Ishikawa (cell line): ENCODE results near the gene C17orf114.
A peak's percentile ranks its signal among the peaks of the same experiment; 100 is the strongest.

Source experiments
- CEBPB ChIP-seq: IDR thresholded peaks from 2 replicates; pipeline ENCODE4 v1.6.1; 2012
- CREB1 ChIP-seq: IDR thresholded peaks from 2 replicates; pipeline ENCODE4 v1.6.1; 2012; ENCODE audit warnings: low read depth
- EGR1 ChIP-seq: IDR thresholded peaks from 2 replicates; pipeline ENCODE4 v1.6.1; 2012
- EP300 ChIP-seq: IDR thresholded peaks from 2 replicates; pipeline ENCODE4 v1.6.1; 2012; ENCODE audit warnings: borderline replicate concordance
- FOXM1 ChIP-seq: IDR thresholded peaks from 2 replicates; pipeline ENCODE4 v1.6.1; 2012; ENCODE audit warnings: low read depth, borderline replicate concordance
- NFIC ChIP-seq: IDR thresholded peaks from 2 replicates; pipeline ENCODE4 v1.6.1; 2012
- RAD21 ChIP-seq: IDR thresholded peaks from 2 replicates; pipeline ENCODE4 v1.6.1; 2012; ENCODE audit warnings: low read depth
- TAF1 ChIP-seq: IDR thresholded peaks from 2 replicates; pipeline ENCODE4 v1.6.1; 2012; ENCODE audit warnings: low read depth, mild to moderate bottlenecking
- TCF12 ChIP-seq: IDR thresholded peaks from 2 replicates; pipeline ENCODE4 v1.6.1; 2012; ENCODE audit warnings: low read depth
- TEAD4 ChIP-seq: IDR thresholded peaks from 2 replicates; pipeline ENCODE4 v1.6.1; 2012
- YY1 ChIP-seq: IDR thresholded peaks from 2 replicates; pipeline ENCODE4 v1.6.1; 2012; ENCODE audit warnings: low read depth
- ZBTB7A ChIP-seq: IDR thresholded peaks from 2 replicates; pipeline ENCODE4 v1.6.1; 2012; ENCODE audit warnings: low read depth
- TF ChIP-seq, protein P1 (sequence below): IDR thresholded peaks from 2 replicates; pipeline ENCODE4 v1.6.1; 2012
- TF ChIP-seq, protein P2 (sequence below): IDR thresholded peaks from 2 replicates; pipeline ENCODE4 v1.6.1; 2012
- TF ChIP-seq, protein P3 (sequence below): IDR thresholded peaks from 2 replicates; pipeline ENCODE4 v1.6.1; 2012; ENCODE audit warnings: low read depth, mild to moderate bottlenecking

The C17orf114 gene

DNA sequence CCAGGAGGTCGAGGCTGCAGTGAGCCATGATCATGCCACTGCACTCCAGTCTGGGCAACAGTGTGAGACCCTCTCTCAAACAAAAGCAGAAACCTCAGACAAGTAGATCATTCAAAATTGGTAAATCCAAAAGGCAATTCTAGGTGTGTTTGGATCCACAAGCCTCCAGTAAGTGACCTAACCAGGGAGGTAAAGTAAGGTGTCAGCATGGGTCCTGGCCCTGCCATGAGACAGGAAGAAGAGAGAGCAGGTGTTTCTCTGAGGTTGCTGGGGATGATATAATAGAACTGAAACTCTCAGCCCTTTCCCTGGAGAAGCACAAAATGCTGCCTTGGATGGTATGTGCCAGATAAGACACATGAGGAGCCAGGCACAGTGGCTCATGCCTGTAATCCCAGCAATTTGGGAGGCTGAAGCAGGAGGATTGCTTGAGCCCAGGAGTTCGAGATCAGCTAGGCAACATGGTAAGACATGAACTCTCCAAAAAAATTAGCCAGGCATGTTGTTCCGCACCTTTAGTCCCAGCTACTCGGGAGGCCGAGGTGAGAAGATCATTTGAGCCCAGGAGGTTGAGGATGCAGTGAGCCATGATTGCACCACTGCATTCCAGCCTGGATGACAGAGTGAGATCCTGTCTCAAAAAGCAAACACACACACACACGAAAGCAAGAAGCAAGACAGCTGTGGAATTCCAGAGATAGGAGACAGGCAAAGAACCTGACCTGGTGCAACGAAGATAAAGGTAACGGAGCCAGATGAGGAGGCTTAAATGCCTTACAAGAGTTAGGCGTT, 24.0 kb downstream of the C17orf114 start:
- TF ChIP-seq, protein P1, sequence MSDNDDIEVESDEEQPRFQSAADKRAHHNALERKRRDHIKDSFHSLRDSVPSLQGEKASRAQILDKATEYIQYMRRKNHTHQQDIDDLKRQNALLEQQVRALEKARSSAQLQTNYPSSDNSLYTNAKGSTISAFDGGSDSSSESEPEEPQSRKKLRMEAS: no peak
- TF ChIP-seq EP300: no peak
- TF ChIP-seq CEBPB: no peak
- no peak for TF ChIP-seq TAF1
- TF ChIP-seq ZBTB7A: no peak
- TF ChIP-seq, protein P2, sequence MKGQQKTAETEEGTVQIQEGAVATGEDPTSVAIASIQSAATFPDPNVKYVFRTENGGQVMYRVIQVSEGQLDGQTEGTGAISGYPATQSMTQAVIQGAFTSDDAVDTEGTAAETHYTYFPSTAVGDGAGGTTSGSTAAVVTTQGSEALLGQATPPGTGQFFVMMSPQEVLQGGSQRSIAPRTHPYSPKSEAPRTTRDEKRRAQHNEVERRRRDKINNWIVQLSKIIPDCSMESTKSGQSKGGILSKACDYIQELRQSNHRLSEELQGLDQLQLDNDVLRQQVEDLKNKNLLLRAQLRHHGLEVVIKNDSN: no peak
- TF ChIP-seq TCF12: no peak
- no peak for TF ChIP-seq NFIC
- TF ChIP-seq FOXM1: no peak
- TF ChIP-seq TEAD4: no peak
- TF ChIP-seq CREB1: no peak
- TF ChIP-seq, protein P3, sequence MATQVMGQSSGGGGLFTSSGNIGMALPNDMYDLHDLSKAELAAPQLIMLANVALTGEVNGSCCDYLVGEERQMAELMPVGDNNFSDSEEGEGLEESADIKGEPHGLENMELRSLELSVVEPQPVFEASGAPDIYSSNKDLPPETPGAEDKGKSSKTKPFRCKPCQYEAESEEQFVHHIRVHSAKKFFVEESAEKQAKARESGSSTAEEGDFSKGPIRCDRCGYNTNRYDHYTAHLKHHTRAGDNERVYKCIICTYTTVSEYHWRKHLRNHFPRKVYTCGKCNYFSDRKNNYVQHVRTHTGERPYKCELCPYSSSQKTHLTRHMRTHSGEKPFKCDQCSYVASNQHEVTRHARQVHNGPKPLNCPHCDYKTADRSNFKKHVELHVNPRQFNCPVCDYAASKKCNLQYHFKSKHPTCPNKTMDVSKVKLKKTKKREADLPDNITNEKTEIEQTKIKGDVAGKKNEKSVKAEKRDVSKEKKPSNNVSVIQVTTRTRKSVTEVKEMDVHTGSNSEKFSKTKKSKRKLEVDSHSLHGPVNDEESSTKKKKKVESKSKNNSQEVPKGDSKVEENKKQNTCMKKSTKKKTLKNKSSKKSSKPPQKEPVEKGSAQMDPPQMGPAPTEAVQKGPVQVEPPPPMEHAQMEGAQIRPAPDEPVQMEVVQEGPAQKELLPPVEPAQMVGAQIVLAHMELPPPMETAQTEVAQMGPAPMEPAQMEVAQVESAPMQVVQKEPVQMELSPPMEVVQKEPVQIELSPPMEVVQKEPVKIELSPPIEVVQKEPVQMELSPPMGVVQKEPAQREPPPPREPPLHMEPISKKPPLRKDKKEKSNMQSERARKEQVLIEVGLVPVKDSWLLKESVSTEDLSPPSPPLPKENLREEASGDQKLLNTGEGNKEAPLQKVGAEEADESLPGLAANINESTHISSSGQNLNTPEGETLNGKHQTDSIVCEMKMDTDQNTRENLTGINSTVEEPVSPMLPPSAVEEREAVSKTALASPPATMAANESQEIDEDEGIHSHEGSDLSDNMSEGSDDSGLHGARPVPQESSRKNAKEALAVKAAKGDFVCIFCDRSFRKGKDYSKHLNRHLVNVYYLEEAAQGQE: no peak
- TF ChIP-seq RAD21: no peak
- no peak for TF ChIP-seq YY1
- TF ChIP-seq EGR1: no peak

DNA sequence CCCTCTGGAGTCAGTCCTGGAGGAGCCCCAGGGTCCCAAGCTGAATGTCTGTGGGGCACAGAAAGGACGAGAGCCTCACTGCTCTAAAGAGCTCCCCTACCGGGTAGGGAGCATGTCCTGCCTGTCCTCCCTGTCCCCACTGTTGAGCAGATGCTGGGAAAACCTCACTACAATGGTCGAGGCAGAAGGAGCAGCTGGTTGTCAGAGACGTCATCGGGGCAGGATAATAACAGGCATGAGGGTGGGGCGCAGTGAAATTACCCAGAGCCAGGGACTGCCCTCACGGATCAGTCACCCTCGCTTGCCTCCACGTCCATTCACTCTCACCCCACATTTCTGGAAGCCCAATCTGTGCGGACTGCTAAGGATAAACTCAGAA, 29.9 kb downstream of the C17orf114 start:
- TF ChIP-seq CEBPB: no peak
- no peak for TF ChIP-seq EP300
- TF ChIP-seq TAF1: no peak
- TF ChIP-seq TCF12: no peak
- TF ChIP-seq CREB1: no peak
- no peak for TF ChIP-seq YY1
- no peak for TF ChIP-seq TEAD4
- TF ChIP-seq FOXM1: no peak

DNA sequence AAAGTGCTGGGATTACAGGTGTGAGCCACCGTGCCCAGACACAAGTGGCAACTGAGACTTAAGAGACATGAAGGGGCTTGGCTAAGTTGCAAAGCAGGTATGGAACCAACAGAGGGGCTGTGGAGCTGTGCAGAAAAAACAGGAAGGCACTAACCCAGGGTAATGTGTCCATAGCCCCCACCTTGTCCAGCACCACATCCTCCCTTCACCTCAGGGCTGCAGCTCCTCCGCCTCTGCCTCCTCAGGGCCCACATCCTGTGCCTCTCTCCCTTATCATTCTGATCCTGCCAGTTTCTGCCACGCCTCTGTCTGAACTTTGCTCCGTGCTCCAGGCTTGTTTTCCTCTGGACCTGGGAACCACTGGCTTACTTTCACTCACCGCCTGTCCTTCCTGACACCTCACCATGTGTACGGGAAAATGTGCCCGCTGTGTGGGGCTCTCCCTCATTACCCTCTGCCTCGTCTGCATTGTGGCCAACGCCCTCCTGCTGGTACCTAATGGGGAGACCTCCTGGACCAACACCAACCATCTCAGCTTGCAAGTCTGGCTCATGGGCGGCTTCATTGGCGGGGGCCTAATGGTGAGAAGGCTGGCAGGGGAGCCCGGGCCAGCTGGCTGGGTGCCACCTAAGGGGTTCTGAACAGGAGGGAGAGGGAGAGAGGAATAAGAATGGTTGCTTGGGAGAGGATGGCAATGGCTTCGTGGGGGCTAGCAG, 30.5 kb downstream of the C17orf114 start, which contains the start of gene TM4SF5:
TM4SF5 (plus strand) TSS at position 368 of the 716 bp plus-strand sequence; CDS start at position 405, 37 bp downstream.
- peak; percentile 30; the same call in 1 of the 2 replicates for TF ChIP-seq NFIC
- TF ChIP-seq, protein P3: no peak

DNA sequence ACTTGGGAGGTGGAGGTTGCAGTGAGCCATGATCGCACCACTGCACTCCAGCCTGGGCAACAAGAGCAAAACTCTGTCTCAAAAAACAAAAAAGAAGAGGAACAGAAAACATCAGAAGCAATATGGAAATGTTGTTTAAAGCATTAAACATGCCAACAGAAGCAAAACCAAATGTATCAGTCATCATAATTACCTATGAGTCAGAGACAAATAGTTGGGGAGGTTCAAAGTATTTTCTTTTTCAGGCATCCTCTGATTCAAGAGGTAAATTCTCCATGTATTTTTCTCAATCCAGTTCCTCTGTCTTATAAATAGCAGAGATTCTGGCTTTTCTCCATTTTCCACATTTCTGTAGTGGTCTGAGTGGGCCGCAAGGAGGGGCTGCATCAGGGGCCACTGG, 32.5 kb downstream of the C17orf114 start:
- TF ChIP-seq, protein P3: no peak
- no peak for TF ChIP-seq ZBTB7A
- no peak for TF ChIP-seq CREB1

DNA sequence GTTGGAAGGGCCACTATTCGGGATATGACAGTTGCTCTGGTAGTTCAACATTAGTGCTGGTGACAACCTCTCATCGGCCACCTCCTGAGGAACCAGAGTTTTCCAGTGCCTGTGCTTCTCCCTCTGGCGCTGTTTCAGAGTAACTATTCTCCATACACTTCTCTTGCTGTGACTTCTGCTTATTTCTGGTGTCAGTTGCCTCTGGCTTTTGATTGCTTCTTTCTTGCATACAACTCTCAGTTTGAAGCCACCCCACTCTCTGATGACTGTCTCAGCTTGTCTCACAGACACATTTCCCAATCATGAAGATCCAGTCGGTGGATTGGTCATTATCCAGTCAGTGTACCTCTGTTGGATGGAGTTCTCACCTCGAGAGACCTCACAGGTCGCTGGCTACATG, 33.8 kb downstream of the C17orf114 start:
- no peak for TF ChIP-seq TEAD4
- no peak for TF ChIP-seq TCF12

DNA sequence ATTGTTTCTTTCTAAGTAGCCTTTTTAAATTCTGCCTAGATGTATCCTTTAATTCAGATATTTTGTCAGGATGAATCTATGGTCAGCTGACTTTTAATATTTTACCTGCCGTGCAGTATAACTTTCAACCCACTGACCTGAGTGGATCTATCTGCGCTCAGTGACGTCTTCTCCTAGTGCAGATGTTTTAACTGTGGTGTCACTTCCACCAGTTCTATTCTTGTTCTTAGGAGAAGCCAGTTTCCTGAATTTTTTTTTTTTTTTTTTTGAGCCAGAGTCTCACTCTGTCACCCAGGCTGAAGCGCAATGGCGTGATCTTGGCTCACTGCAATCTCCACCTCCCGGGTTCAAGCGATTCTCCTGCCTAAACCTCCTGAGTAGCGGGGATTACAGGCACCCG, 35.4 kb downstream of the C17orf114 start:
- TF ChIP-seq EGR1 (no peak), RAD21 (no peak), TCF12 (no peak), CREB1 (no peak), YY1 (no peak), NFIC (no peak), TAF1 (no peak), FOXM1 (no peak), TEAD4 (no peak), EP300 (no peak), ZBTB7A (no peak), CEBPB (no peak)
- TF ChIP-seq, protein P1: no peak
- TF ChIP-seq, protein P2: no peak
- TF ChIP-seq, protein P3: no peak
